Ovary (tissue), 9 donors: ENCODE measurements around the gene RADIL. TPM values are rescaled to one million over a fixed set of nuclear protein-coding genes. Genes with fewer than 3 reads are reported as not detected.
"Not testable (repeated sequence)": the region's sequence is repeated elsewhere in the genome, so short reads cannot be mapped to it uniquely, and the experiment has no call there.

Experiments used
- DNase-seq, 5 donors: peaks; one replicate each; pipeline ENCODE4 v3.0.0-alpha.2; 2019 to 2020
- H3K27ac ChIP-seq, 2 donors: fragments of 200-600 bp; one replicate each; pipeline versions ENCODE4 v1.5.1 to v1.8.0; 2019 to 2022
- H3K27me3 ChIP-seq: fragments of 200-600 bp; one replicate; pipeline ENCODE4 v1.8.0; 2022
- H3K36me3 ChIP-seq: fragments of 200-600 bp; sonication (generic); one replicate; pipeline ENCODE4 v1.5.1; 2019
- H3K4me1 ChIP-seq: one replicate; pipeline ENCODE4 v1.8.1; 2013; ENCODE audit warnings: mild to moderate bottlenecking, moderate library complexity; ENCODE audit not compliant: insufficient read depth
- H3K4me3 ChIP-seq: fragments of 200-600 bp; sonication (generic); one replicate; pipeline ENCODE4 v1.5.1; 2017
- H3K9me3 ChIP-seq, 2 donors: fragments of 200-600 bp in 1 of 2; sonication (generic) in 1 of 2; one replicate each; pipeline versions ENCODE4 v1.5.1 to v1.8.1; 2013 to 2019; ENCODE audit warnings: mild to moderate bottlenecking in 1 of 2, moderate library complexity in 1 of 2
- CTCF ChIP-seq, 3 donors: fragments of 450-650 bp in 2 of 3; fragments of 200-600 bp in 1 of 3; IDR thresholded peaks; one replicate each; pipeline versions ENCODE4 v1.5.1 to v1.8.0; 2016 to 2022; ENCODE audit warnings: antibody characterized with exemption in 3 of 3, mild to moderate bottlenecking in 1 of 3
- EP300 ChIP-seq: sonication (generic); formaldehyde crosslinking; IDR thresholded peaks from one replicate; pipeline ENCODE4 v1.6.1; 2017; ENCODE audit warnings: antibody characterized with exemption
- POLR2A ChIP-seq: fragments of 450-650 bp; IDR thresholded peaks from one replicate; pipeline ENCODE4 v1.6.1; 2017; ENCODE audit warnings: antibody characterized with exemption, mild to moderate bottlenecking, moderate library complexity
- WGBS, 3 donors: extraction: QIAGEN DNeasy Blood & Tissue Kit in 1 of 3; methylation state at CpG; one replicate each; pipeline versions ENCODE4 v1.1.5 to v1.1.7; 2013 to 2017; 5-methylcytosine and 5-hydroxymethylcytosine counted together
- intact Hi-C, 4 donors: fragments of 100-400 bp; cut with DNase I; formaldehyde crosslinking; loops; one replicate each; pipeline versions ENCODE4 v1.11.0 to v1.15.1; 2022 to 2023
- polyA plus RNA-seq, 2 donors: library from polyadenylated mRNA; stranded (reverse); fragments of 200-250 nt in 1 of 2; fragments of 350-450 nt in 1 of 2; fragmentation: Illumina TruSeq in 1 of 2; extraction: RNeasy Lipid Tissue Mini Kit (QIAGEN cat#74804) in 1 of 2; gene quantifications; one replicate each; pipeline ENCODE4 v1.2.3, GENCODE V29; 2013 to 2014
- total RNA-seq, 7 donors: library from RNA; depleted of rRNA in 2 of 7; stranded (reverse); fragments of >200 nt in 2 of 7; fragmentation: NEBNext Ultra II Directional in 3 of 7; extraction: Animal tissue kit (Norgen Biotek cat#: 25700) in 3 of 7; gene quantifications; one replicate each; pipeline versions ENCODE4 v1.1.0 to v1.2.4, GENCODE V29; 2016 to 2023
- donor health status: DM: no; HTN: no; CAD: no; lungs with moderate emphysema.
- donor health status: DM: no; HTN: no; CAD: no.
- donor health status: Bipolar disorder and iron deficiency.
- donor health status: DM: yes; HTN: yes; CAD: no.
- donor health status: DM: no; HTN: no; CAD: no.
- donor health status: DM: yes; HTN: yes; CAD: no.

Gene RADIL
- total and polyA plus RNA-seq, 9 donors: 0.98 to 5.4 (median 2.4) TPM

- intact Hi-C loops: no loop called here
- no peaks in the 10 kb centered on the region for H3K36me3 ChIP-seq
Measured at GRCh38 chr7:4905171-4905570, 21.7 kb upstream of the RADIL start.

GRCh38 chr7:4904346-4904745, 20.8 kb upstream of the RADIL start:
- Histone ChIP-seq H3K36me3 (no peaks in the 10 kb centered on the region), H3K9me3 (no peaks in the 10 kb centered on the region), H3K27me3 (no peaks in the 10 kb centered on the region), H3K4me3 (no peak overlapping the region), H3K4me1 (no peaks in the 10 kb centered on the region), H3K27ac (no peak overlapping the region)
- DNase-seq: no peak
- intact Hi-C loops: no loop called here
- TF ChIP-seq EP300: no peak
- no peak for TF ChIP-seq POLR2A
- no peak for TF ChIP-seq CTCF (IDR thresholded peaks at IDR 0.05)

More at GRCh38 chr7:4905171-4905570, 21.7 kb upstream of the RADIL start:
- Histone ChIP-seq H3K27ac (no peak overlapping the region), H3K9me3 (no peaks in the 10 kb centered on the region), H3K27me3 (no peaks in the 10 kb centered on the region), H3K4me1 (no peaks in the 10 kb centered on the region), H3K4me3 (no peak overlapping the region)
- no peak for TF ChIP-seq EP300
- no peak for DNase-seq
- WGBS, 3 donors: 20 to 53% (median 38%) methylated on average over 1 of the region's 1 CpG

GRCh38 chr7:4895766-4896165, 12.2 kb upstream of the RADIL start:
- TF ChIP-seq EP300 (no peak), CTCF (IDR thresholded peaks at IDR 0.05) (no peak), POLR2A (no peak)
- no peak for DNase-seq
- 78 to 89% (median 82%) methylated on average over 11 of the region's 11 CpGs for WGBS, 3 donors
- intact Hi-C loops: no loop called here
- no peak overlapping the region for H3K27ac ChIP-seq
- H3K27me3 ChIP-seq: no peaks in the 10 kb centered on the region
- no peaks in the 10 kb centered on the region for H3K9me3 ChIP-seq
- no peak overlapping the region for H3K4me3 ChIP-seq
- no peaks in the 10 kb centered on the region for H3K4me1 ChIP-seq
- H3K36me3 ChIP-seq: no peaks in the 10 kb centered on the region

- no peaks in the 10 kb centered on the region for H3K4me1 ChIP-seq
- H3K36me3 ChIP-seq: no peaks in the 10 kb centered on the region
- whole genome bisulfite sequencing, 3 donors: 81 to 83% (median 82%) methylated on average over 9 of the region's 9 CpGs
- no peaks in the 10 kb centered on the region for H3K27me3 ChIP-seq
- intact Hi-C loops: no loop called here
- no peak overlapping the region for H3K27ac ChIP-seq
- H3K4me3 ChIP-seq: no peak overlapping the region
- no peaks in the 10 kb centered on the region for H3K9me3 ChIP-seq
- DNase-seq: no peak
- TF ChIP-seq EP300 (no peak), POLR2A (no peak), CTCF (IDR thresholded peaks at IDR 0.05) (no peak)
Measured at GRCh38 chr7:4894482-4894881, 11.0 kb upstream of the RADIL start.

GRCh38 chr7:4893929-4894475, 10.5 kb upstream of the RADIL start:
- Histone ChIP-seq H3K36me3 (no peaks in the 10 kb centered on the region), H3K4me3 (no peak overlapping the region), H3K27ac (no peak overlapping the region), H3K9me3 (no peaks in the 10 kb centered on the region), H3K4me1 (no peaks in the 10 kb centered on the region), H3K27me3 (no peaks in the 10 kb centered on the region)
- no peak for DNase-seq
- intact Hi-C loops: no loop called here
- TF ChIP-seq CTCF (IDR thresholded peaks at IDR 0.05) (no peak), EP300 (no peak), POLR2A (no peak)
- 80 to 87% (median 82%) methylated on average over 8 of the region's 8 CpGs for WGBS, 3 donors

- DNase-seq, H3K9me3 ChIP-seq, H3K27ac ChIP-seq, H3K4me1 ChIP-seq, H3K36me3 ChIP-seq, intact Hi-C loops, H3K27me3 ChIP-seq, H3K4me3 ChIP-seq: not testable (repeated sequence)
- 71 to 81% (median 72%) methylated on average over 4 of the region's 4 CpGs for WGBS, 3 donors
Measured at GRCh38 chr7:4893188-4893587, 9.7 kb upstream of the RADIL start.

GRCh38 chr7:4891522-4891921, 8.0 kb upstream of the RADIL start:
- H3K27me3 ChIP-seq, H3K36me3 ChIP-seq, H3K27ac ChIP-seq, intact Hi-C loops, H3K9me3 ChIP-seq, H3K4me1 ChIP-seq, DNase-seq, H3K4me3 ChIP-seq: not testable (repeated sequence)
- 49 to 73% (median 50%) methylated on average over 2 of the region's 2 CpGs for WGBS, 3 donors
